GM18508 (cell line): ENCODE results near the gene LRRC2.
"Not testable (repeated sequence)": the region's sequence is repeated elsewhere in the genome, so short reads cannot be mapped to it uniquely, and the experiment has no call there.

Experiments
- ATAC-seq: cut with Tn5 transposase; IDR thresholded peaks from one replicate; pipeline ENCODE4 v1.9.1; 2021; ENCODE audit warnings: moderate number of reproducible peaks; ENCODE audit not compliant: insufficient read depth, unreplicated experiment

The LRRC2 gene

DNA sequence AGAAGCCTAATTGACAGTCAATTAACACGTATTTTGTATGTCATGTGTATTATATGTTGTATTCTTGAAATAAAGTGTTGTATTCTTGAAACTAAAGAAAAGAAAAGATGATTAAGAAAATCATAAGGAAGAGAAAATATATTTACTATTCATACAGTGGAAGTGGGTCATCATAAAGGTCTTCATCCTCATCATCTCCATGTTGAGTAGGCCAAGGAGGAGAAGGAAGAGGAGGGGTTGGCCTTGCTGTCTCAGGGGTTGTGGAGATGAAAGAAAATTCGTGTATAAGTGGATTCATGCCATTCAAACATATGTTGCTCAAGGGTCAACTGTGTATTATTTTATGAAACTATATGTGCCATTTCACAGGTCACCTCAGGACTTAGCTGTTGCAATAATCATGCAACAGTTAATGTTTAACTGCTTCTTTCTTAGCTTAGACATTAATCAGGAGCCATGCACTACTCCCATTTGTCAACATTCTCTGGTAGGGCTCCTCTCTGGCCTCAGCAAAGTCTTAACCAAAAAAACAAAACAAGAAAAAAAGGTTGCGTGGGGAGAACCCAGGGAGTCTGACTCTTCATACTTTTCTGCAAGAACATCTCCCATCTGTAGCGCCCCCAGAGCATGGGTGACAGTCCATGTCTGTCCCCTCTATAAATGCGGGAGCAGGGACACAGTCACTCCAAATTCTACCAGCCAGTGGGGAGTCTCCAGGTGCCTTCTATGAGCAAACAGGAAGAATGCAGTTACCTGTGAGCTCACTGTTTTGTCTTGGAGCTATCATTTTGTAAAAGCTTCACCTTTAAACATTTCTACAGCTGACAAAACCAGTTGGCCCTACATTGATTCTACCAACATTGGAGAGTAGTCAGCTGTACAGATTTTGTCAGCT, 19.9 kb upstream of the LRRC2 start:
- ATAC-seq, result no peak

DNA sequence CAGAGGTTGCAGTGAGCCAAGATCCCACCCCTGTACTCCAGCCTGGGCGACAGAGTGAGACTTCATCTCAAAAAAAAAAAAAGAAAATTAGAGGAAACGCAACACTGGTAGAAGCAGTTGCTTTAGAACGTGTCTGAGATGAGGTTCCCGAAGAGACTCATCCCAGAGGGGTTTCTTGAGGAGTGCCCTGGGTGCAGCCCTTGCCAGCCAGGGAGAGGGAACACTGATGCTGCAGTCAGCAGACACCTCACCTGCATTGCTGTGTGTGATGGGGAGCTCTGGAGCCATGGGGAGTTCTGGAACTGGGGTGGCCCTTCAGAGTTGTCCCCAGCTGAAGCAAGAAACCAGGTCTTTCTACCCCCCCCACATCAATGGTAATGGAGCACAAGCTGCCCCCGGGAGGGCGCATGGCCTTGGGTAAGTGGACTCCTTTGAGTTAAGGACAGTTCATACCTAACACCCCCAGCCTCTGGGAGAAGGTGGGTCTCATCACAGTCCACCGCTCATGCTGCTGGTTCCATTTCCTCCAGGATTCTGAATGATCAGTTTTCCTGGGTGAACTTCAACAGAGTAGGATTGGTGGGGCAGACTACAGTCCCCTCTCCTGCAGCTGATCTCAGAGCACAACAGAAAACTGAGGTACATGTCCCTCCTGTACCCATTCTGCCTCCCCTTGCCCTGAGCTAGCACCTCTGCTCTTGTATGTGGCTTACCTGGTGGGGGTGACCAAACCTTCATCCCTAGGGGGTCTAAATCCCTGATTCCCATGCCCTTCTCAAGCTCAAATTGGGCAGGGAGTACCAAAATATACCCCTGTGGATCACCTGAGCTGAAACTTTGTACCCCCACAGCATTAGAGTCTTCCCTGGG, 18.7 kb upstream of the LRRC2 start:
- no peak for ATAC-seq

DNA sequence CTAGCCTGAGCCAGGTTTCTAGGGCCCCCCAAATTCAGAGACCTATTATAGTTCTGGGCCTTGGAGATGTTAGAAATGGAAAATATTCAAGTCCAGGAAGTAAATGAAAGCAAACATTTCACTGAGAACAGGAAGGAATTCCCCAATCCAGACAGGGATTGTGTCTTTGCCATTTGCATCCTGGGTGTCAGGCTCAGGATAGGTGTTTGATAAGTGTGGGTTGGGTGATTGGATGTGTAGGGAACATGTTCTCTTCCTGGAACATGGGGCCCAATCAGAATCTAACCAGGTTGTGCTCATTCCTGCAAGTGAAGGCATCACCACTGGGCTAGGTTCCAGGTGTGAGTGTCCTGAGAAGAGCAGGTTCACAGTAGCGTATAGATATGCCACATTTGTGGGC, 14.6 kb upstream of the LRRC2 start:
- no peak for ATAC-seq

DNA sequence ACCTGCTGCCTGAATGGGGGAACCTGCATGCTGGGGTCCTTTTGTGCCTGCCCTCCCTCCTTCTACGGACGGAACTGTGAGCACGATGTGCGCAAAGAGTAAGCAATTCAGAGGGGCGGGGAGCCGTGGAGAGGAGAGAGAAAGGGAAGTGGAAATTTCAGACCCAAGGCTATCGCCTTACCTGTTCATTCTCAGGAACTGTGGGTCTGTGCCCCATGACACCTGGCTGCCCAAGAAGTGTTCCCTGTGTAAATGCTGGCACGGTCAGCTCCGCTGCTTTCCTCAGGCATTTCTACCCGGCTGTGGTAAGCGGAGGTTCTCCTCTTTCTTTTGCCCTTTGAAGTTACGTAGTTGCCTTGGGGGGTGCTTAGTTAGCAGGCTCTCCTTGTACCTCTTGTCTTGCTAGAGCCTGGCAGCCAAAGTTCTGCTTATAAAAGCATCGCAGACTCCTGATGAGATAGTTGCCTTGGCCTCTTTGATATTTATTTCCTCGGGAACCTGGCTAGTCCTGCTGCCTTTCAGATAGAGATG, 13.7 kb upstream of the LRRC2 start:
- no peak for ATAC-seq

DNA sequence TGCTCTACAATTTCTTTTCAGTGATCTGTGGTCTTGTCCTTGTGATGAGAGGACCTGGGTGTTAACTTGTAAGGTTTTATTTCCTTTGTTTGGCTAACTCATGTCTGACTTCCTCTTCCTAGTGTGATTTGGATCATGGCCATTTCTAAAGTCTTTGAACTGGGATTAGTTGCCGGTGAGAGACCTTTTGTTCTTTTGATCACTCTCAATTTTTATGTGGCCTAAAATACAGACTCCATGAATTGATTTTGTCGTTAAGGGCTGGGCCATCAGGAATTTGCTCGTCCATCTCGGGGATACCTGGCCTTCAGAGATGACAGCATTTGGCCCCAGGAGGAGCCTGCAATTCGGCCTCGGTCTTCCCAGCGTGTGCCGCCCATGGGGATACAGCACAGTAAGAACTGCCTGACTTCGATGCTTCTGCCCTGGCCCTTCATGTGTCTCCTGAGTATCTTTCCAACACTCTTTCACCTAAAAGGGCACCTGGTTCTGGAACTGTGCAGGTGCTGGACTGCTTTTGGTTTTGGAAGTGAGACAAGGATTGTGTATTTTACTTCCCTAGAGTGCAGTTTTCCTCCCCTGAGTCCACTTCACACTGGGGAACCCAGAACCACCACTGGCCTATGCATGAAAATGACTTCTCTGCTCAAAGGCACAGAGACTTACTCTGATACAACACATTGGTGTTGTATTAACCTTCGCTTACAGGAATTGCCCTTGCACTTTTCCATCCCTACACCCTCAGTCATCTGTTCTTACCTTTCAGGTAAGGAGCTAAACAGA, 13.1 kb upstream of the LRRC2 start:
- no peak for ATAC-seq

DNA sequence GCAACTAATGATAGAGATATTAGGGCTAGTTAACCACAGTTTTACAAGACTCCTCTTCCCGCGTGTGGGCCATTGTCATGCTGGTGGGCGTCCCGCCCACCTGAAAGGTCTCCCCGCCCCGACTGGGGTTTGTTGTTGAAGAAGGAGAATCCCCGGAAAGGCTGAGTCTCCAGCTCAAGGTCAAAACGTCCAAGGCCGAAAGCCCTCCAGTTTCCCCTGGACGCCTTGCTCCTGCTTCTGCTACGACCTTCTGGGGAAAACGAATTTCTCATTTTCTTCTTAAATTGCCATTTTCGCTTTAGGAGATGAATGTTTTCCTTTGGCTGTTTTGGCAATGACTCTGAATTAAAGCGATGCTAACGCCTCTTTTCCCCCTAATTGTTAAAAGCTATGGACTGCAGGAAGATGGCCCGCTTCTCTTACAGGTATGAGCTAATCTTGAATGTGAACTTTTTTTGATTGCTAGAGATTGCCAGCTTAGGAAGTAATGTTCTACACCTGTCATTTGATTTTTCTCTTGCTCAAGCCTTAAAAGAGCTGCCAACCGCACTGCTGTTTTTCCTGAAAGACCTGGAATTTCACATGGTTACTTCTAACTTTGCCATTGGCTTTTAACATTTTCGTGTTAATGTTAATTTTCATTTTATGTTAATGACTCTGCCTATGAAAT, 11.6 kb upstream of the LRRC2 start:
- ATAC-seq, result not testable (repeated sequence)

DNA sequence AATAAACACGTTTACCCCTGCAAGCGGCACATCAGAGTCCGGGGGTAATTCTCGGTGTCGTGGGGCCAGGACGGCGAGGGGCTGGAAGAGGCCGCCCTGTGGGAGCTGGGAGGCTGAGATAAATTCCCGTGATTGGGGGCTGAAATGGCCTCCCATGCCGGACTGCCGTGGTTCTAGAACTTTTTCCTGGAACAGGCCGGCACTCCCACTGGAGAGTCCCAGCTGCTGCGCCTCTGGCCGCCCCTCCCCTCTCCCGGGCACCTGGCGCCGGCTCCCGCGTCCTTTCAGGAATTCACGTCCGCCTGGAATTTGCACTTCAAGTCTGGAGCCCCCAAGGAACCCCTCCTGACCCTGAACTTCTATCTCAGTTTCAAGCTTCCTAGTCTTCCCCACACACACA, 10.8 kb upstream of the LRRC2 start:
- ATAC-seq, result no peak

DNA sequence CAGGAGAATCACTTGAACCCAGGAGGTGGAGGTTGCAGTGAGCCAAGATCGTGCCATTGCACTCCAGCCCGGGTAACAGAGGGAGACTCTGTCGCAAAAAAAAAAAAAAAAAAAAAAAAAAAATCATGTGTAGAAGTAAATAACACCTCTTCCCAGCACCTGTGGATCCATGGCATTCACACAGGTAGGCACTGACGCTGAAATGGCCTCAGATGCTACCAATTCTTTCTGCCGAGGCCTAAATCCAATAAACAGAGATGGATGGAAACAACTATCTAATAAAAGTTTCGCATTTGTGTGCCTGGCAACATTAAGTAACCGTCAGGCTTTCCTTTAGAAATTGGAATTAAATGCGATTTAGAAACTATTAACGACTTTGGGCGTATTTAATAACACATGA, 10.3 kb upstream of the LRRC2 start:
- no peak for ATAC-seq

DNA sequence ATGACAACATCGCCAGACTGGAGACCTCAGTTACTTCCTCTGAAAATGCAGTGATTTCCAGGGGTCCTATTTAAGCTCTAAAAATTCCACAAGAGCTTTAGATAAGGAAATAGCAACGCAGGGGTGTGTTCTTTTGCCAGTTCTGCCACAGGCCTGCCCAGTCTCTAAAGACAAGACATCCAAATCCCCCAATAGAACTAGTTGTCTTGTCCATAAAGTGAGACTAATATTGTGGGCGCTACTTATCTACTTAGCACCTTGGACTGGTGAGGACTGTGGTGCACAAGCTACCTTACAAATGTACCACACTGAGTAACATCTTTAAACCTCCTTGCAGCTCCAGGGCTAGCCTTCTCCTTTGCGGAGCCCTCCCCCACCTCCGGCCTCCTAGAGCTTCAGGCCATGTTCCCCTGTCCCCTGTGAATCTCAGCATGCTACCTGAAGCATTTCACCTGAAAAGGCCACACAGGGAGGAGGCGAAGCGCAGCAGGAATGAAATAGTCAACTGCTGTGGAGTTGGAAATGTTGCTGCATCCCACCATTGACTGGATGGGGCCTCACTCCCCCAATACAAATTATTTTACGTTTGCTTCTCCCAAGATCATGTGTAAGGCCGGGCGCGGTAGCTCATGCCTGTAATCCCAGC, 9.6 kb upstream of the LRRC2 start:
- ATAC-seq, result no peak

DNA sequence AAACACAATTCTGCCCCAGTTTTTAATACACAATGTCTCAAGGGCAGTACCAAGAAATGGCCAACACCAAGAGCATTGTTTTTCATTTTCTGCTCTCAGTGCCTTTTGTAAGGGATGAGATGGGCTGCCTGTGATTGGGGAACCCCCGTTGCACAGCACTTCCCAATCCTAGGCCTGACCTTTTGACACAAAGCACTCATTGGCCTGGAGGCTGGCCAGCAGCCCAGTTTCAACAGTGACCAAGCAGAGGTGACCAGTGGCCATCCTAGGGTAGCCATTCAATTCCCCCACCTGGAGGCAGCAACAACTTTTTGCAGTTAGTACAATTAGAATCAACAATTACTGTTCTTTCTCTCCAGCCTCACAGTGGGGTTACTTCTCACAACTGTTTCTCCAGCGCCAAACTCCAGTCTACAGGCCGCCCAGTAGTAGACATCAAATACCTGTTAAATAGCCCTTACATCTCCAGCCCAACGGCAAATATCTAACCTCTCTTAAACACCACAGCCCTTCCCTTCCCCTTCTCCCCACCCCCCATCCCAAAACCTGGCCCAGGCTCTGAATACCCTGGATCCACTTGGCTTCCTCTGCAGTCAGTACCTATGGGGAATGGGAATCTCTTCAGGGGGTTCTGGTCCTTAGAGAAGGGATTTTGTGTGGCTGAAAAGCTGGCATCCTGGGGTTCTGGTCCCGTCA, 8.9 kb upstream of the LRRC2 start:
- no peak for ATAC-seq

DNA sequence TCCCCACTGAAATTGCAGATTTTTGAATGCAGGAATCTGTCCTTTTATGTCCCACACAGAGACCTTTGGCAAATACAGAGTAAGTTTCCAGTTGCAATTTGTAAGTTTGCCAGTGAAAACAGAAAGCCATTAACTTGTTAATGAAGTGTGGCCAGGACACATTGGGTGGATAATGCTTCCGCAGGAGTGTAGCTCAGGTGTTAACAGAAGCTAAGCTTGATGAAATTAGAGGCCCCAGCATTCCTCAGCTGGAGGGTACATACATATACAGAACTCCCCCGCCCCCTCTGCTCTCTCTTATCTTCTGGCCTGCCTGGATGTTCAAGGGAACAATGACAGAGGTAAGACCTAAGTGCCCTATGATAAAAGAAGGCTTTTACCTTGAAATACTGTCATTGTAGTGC, 8.1 kb upstream of the LRRC2 start:
- ATAC-seq, result no peak

DNA sequence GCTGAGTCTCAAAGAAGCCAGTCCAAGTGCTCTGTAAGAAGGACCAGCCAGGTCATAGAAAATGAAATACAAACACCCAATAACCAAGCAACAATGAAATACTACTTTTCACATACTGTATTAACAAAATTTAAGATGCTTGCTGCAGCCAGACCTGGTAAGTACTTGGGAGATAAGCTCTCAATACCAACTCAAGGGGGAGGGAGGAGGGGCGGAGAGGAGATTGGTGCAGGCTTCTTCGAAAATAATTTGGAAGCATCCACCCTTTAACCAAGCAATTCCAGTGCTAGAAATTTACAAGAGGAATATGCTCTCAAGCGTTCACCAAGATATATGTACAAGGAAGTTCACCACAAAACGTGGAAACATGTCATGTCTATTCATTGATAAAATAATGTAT, 7.6 kb upstream of the LRRC2 start:
- no peak for ATAC-seq

DNA sequence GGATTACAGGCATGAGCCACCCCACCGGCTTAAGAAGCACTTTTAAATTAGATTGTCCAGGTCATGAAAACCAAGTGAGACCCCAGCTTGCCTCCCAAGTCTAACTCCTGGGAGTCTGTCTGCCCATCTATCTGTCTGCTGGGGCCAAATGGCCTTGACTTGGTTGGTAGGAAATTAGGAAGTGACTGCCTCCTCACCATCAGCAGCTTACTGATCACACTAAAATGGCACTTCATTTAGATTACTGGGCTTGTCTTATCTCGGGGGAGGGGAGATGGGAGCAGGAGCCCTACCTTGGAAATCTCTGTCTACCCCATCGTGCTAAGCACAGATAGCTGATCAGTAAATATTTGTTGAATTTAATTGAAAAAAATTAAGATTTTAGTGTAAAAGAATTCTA, 5.6 kb upstream of the LRRC2 start:
- ATAC-seq, result no peak

DNA sequence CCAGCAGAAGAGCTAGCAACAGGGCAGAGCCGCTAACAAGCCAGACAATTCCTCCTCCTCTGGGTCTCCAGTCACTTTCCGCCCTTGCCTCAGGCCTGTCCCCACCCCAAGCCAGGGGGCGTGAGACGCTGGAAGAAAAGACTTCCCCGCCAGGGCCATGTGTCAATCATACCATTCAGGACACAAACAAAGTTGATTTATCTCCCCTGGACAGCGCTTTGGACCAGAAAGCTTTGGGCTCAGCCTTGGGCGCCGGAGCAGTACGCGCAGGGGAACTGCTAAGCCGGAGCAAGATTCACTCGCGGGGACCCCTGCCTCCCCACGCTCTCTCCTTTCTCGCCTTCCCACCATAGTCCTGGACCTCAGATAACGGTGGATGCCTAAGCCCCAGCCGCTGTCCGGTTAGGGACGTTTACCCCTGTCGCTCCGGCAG, 479 bp downstream of the LRRC2 start:
- no peak for ATAC-seq

DNA sequence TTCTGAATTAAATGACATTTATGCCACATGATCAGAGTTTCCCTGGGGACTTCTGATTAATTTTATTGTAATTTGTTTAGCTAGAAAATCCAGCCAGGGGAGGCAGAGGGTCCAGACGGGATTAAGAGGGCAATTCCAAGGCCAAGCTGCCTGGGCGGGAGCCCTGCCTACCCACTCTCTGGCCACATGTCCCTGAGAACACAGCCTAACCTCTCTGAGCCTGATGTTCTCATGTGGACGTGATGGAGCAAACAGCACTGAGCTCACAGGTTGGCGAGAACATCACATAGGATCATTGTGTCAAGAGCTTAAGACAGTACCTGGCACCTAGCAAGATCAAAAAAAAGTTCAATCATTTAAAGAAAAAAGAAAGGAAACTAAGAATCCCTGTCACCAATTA, 1.0 kb downstream of the LRRC2 start:
- ATAC-seq, result no peak

DNA sequence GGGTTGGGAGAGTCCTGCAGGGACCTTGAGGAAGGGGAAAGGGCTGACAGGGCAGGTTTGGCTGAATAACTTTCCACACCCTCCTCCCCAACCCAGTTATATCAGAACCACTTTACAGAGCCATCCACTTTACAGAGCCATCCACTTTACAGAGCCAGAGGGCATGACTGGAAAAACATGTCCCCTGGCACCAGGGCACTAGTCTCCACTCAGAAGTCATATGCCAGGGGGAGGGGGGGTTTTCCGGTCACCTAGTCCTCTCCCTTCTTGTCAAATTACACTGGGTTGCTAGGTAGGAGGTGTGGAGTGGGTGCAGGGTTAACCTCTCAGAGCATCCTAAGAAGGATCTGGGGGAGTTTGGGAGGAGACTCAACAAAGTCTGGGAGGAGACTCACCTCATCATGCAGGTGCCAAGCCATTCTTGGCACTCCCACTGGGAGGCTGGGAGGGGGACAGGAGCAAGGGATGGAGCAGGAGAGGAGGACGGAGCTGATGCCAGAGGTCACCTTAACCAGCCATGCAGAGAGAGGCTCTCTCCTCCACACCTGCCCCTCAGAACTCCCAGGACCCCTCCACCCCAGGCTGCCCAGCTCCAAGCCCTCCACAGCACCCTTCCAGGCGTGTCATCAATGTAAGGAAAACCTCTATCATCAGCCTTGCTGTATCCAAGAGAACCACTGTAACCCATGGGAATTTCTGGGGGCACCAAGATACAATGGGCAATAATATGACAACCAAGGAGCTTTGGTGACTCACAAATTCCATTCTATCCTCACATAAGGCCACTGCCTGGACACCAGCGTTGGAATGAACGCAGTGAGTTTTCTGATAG, 1.7 kb downstream of the LRRC2 start:
- ATAC-seq, result no peak

DNA sequence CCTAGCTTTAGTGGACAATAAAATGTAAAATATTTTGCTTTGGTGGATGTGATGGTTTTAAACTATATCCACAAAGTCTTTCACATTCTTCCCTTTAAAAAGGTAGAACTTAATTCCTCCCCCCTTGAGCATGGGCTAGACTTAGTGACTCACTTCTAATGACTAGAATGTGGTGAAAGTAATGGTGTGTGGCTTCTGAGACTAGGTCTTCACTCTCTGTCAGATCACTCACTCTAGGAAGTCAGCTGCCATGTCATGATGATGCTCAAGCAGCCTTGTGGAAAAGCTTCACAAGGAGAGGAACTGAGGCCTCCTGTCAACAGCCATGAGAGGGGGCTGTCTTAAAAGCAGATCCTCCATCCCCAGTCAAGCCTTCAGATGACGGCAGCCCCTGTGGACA, 4.2 kb downstream of the LRRC2 start:
- ATAC-seq, result no peak

DNA sequence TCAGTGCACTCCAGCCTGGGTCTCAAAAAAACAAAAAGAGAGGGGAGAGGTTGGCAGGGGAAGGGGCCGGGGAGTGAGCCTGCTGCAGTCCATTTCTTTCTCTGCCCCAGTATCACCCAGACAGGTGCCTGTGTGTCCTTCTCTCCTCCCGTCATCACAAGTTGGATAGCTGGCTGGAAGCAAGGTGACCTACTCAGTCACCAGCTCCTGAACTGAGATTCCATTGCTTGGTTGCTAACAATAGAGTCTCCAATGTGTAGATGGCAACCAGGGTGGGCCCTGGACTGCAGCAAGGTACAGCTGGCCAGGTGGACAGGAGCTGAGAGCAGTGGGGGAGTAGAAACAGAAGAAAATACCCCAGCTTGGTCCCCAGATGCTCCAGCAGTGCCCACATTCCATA, 4.6 kb downstream of the LRRC2 start:
- ATAC-seq, result no peak
